ENCODE measurements around the gene PATZ1.

DNA sequence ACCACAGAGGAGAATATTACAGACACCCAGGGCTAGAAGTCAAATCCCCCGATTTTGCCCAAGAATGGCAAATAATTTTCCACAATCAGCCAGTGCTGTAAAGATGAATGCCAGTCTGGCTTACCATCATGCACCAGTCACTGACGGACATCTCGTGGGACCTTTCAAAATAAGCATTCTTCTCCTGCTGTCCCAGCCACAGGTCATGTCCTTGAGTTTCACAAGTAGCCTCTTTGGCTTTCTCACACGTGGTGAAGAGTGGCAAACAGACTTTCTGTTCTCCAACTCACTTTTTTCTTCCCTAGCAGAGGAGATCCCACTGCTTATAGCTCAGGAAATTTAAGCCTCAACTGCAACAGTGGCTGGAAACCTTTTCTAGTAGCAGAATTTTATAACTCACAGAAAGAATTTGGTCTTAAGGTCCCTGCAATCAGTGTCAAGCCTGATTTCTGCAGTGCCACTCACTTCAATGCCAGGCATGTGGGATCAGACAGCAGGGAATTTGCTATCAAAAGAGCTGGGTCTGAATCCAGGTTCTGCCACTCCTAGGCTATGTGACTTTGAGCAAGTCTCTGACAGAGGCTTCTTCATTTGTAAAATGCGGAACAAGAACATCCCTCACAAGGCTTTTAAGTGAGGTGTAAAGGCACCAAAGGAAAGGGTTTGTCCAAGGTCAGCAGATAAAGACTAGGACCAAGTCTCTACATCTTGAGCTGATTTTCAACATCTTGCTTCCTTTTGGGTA is 57.5 kb downstream of the PATZ1 start:
- no peak for TF ChIP-seq CTCF (IDR thresholded peaks at IDR 0.05; ENCODE audit: extremely low read depth in 1 of 2, insufficient read depth in 1 of 2, low read depth in 1 of 2, low read length in 2 of 2)
- TF ChIP-seq EZH2 (IDR thresholded peaks at IDR 0.05; ENCODE audit: borderline replicate concordance, low read depth, low read length, severe bottlenecking), result no peak
- TF ChIP-seq MYC (IDR thresholded peaks at IDR 0.05; ENCODE audit: low read depth, low read length), result no peak
